Naive thymus-derived CD4-positive, alpha-beta T cell (primary cell): Measurements from ENCODE around the gene SHQ1. TPM values are rescaled to one million over a fixed set of nuclear protein-coding genes. Genes with fewer than 3 reads are reported as not detected.
A peak's percentile ranks its signal among the peaks of the same experiment; 100 is the strongest.
"Not testable (repeated sequence)": the region's sequence is repeated elsewhere in the genome, so short reads cannot be mapped to it uniquely, and the experiment has no call there.

ENCODE experiments used
- ATAC-seq: fragments of 150-1000 bp; cut with Tn5 transposase; 2 replicates; pipeline ENCODE4 v1.10.0; 2021; ENCODE audit warnings: mild to moderate bottlenecking, moderate library complexity
- CTCF ChIA-PET: fragments of 350-600 bp; sonication (Branson Sonifier 250); formaldehyde crosslinking; loops from one replicate; lab custom pipeline; 2021; ENCODE audit warnings: antibody characterized with exemption; lab: Charles Lee
- POLR2A ChIA-PET: fragments of 350-600 bp; sonication (Branson Sonifier 250); formaldehyde crosslinking; loops from one replicate; lab custom pipeline; 2021; ENCODE audit warnings: antibody characterized with exemption, inconsistent platforms; lab: Charles Lee
- DNase-seq, 9 donors: peaks; one replicate each; pipeline versions ENCODE4 v3.0.0 to v3.0.0-alpha.2; 2020 to 2022; ENCODE audit warnings: mixed read lengths in 1 of 9
- H3K27ac ChIP-seq: one replicate; pipeline ENCODE4 v1.7.0; 2013; ENCODE audit warnings: mild to moderate bottlenecking, low read depth, low read length, moderate library complexity
- H3K27me3 ChIP-seq, 2 donors: one replicate each; pipeline ENCODE4 v1.7.0; 2013; ENCODE audit warnings: low read length in 2 of 2, mild to moderate bottlenecking in 2 of 2, moderate library complexity in 2 of 2; ENCODE audit not compliant: control insufficient read depth in 2 of 2, insufficient read depth in 2 of 2
- H3K36me3 ChIP-seq, 3 experiments: 1 replicate in 2 of 3; 2 replicates in 1 of 3; pipeline ENCODE4 v1.7.0; 2013; ENCODE audit warnings: low read length in 3 of 3, mild to moderate bottlenecking in 3 of 3, moderate library complexity in 1 of 3; ENCODE audit not compliant: insufficient read depth in 3 of 3, control insufficient read depth in 2 of 3
- H3K4me1 ChIP-seq, 2 donors: one replicate each; pipeline ENCODE4 v1.7.0; 2013; ENCODE audit warnings: low read length in 2 of 2, mild to moderate bottlenecking in 2 of 2, moderate library complexity in 1 of 2; ENCODE audit not compliant: control insufficient read depth in 2 of 2, insufficient read depth in 2 of 2
- H3K4me3 ChIP-seq: 2 replicates; pipeline ENCODE4 v1.7.0; 2013; ENCODE audit warnings: mild to moderate bottlenecking, low read length
- H3K9me3 ChIP-seq, 3 experiments: 1 replicate in 2 of 3; 2 replicates in 1 of 3; pipeline ENCODE4 v1.7.0; 2013; ENCODE audit warnings: low read length in 3 of 3; ENCODE audit not compliant: control insufficient read depth in 2 of 3
- H3K27ac Mint-ChIP-seq, 9 donors: one replicate each; pipeline ENCODE4 v1.8.0; 2020 to 2022; ENCODE audit warnings: mixed read lengths in 9 of 9, mild to moderate bottlenecking in 8 of 9, moderate library complexity in 5 of 9, inconsistent platforms in 2 of 9
- H3K27me3 Mint-ChIP-seq, 5 donors: one replicate each; pipeline ENCODE4 v1.8.0; 2021 to 2022; ENCODE audit warnings: mixed read lengths in 5 of 5, mild to moderate bottlenecking in 1 of 5
- H3K36me3 Mint-ChIP-seq, 5 donors: one replicate each; pipeline ENCODE4 v1.8.0; 2020 to 2022; ENCODE audit warnings: mixed read lengths in 5 of 5, mild to moderate bottlenecking in 3 of 5, inconsistent platforms in 1 of 5
- H3K4me1 Mint-ChIP-seq, 7 donors: one replicate each; pipeline ENCODE4 v1.8.0; 2020 to 2022; ENCODE audit warnings: mixed read lengths in 7 of 7, mild to moderate bottlenecking in 3 of 7, inconsistent platforms in 1 of 7
- H3K4me3 Mint-ChIP-seq, 10 donors: one replicate each; pipeline ENCODE4 v1.8.0; 2020 to 2022; ENCODE audit warnings: mild to moderate bottlenecking in 10 of 10, mixed read lengths in 10 of 10, moderate library complexity in 6 of 10, inconsistent platforms in 2 of 10
- H3K9me3 Mint-ChIP-seq, 11 donors: one replicate each; pipeline ENCODE4 v1.8.0; 2020 to 2022; ENCODE audit warnings: mixed read lengths in 11 of 11, mild to moderate bottlenecking in 4 of 11, inconsistent platforms in 1 of 11, moderate library complexity in 1 of 11
- intact Hi-C, 2 donors: fragments of 100-400 bp; cut with micrococcal nuclease; formaldehyde crosslinking; loops; one replicate each; pipeline ENCODE4 v1.15.1; 2023
- polyA plus RNA-seq, 2 donors: library from polyadenylated mRNA; unstranded; fragments of 300-500 nt; fragmentation: Illumina TruSeq; gene quantifications; one replicate each; pipeline ENCODE4 v1.2.3, GENCODE V29; 2021
- total RNA-seq, 6 experiments: library from RNA in 5 of 6; stranded (reverse) in 5 of 6; gene quantifications; 1 replicate in 5 of 6; 2 replicates in 1 of 6; pipeline ENCODE4 v1.2.3 and lab custom pipeline; 2021 to 2026

Gene SHQ1
- total and polyA plus RNA-seq, 7 experiments from 2014 or later: 14.1 to 34.3 (median 24.5) TPM

DNA sequence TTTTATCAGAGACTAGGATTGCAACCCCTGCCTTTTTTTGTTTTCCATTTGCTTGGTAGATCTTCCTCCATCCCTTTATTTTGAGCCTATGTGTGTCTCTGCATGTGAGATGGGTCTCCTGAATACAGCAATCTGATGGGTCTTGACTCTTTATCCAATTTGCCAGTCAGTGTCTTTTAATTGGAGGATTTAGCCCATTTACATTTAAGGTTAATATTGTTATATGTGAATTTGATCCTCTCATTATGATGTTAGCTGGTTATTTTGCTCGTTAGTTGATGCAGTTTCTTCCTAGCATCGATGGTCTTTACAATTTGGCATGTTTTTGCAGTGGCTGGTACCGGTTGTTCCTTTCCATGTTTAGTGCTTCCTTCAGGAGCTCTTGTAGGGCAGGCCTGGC is 134.1 kb downstream of the SHQ1 start:
- H3K27me3 Mint-ChIP-seq, H3K27me3 ChIP-seq, POLR2A ChIA-PET, DNase-seq, H3K4me1 Mint-ChIP-seq, H3K4me3 Mint-ChIP-seq, H3K36me3 ChIP-seq, H3K27ac Mint-ChIP-seq, H3K4me3 ChIP-seq, H3K9me3 ChIP-seq, H3K4me1 ChIP-seq, ATAC-seq, intact Hi-C loops, H3K27ac ChIP-seq, CTCF ChIA-PET: not testable (repeated sequence)
- Mint-ChIP-seq H3K9me3 (peaks cover 0 to 33% (median 15%) of the 10 kb centered on the region in 11 donors), H3K36me3 (peaks cover 0 to 15% (median 4%) of the 10 kb centered on the region in 5 donors)

DNA sequence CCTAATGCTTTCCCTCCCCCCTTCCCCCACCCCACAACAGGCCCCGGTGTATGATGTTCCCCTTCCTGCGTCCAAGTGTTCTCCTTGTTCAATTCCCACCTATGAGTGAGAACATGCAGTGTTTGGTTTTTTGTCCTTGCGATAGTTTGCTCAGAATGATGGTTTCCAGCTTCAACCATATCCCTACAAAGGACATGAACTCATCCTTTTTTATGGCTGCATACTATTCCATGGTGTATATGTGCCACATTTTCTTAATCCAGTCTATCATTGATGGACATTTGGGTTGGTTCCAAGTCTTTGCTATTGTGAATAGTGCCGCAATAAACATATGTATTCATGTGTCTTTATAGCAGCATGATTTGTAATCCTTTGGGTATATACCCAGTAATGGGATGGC is 137.8 kb downstream of the SHQ1 start:
- peaks cover 0 to 22% (median 9%) of the 10 kb centered on the region in 11 donors for H3K9me3 Mint-ChIP-seq
- H3K4me3 Mint-ChIP-seq, H3K4me3 ChIP-seq, H3K4me1 ChIP-seq, H3K9me3 ChIP-seq, H3K27ac Mint-ChIP-seq, DNase-seq, H3K36me3 Mint-ChIP-seq, H3K27ac ChIP-seq, H3K27me3 ChIP-seq, H3K36me3 ChIP-seq, ATAC-seq, H3K27me3 Mint-ChIP-seq, H3K4me1 Mint-ChIP-seq, intact Hi-C loops: not testable (repeated sequence)
- ChIA-PET CTCF (interaction anchor here (0.6 kb wide), 1 partner anchor 14 kb away, joined by 3 read pairs; no protein-coding TSS in a partner anchor), POLR2A (interaction anchor here (1.1 kb wide), 1 partner anchor 29 kb away, joined by 3 read pairs; no protein-coding TSS in a partner anchor)

DNA sequence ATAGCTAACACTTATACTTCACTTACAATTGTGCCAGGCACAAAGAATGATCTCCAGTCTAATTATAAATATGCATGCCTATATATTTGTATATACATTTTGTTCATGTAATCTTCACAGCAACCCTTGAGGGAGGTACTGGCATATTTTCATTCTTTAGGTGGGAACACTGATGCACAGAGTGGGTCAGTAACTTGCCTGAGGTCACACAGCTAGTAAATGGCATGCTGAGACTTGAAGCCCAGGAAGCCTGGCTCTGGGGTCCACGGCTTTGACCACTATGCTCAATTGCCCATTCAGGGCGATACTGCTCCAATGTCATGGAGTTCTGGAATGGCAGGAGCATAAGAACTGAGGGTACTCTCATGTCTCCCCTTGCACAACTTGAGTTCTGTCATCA is 139.8 kb downstream of the SHQ1 start:
- no peaks in the 10 kb centered on the region for H3K27me3 ChIP-seq
- ChIA-PET CTCF (no interaction called here), POLR2A (no interaction called here)
- H3K4me3 ChIP-seq: no peak overlapping the region
- H3K9me3 ChIP-seq: no peaks in the 10 kb centered on the region
- ATAC-seq (no peak), DNase-seq (no peak)
- H3K4me1 ChIP-seq: no peaks in the 10 kb centered on the region
- Mint-ChIP-seq H3K36me3 (peaks cover 0 to 2% (median 0%) of the 10 kb centered on the region in 5 donors), H3K9me3 (peaks cover 0 to 11% (median 0%) of the 10 kb centered on the region in 11 donors), H3K4me1 (no peaks in the 10 kb centered on the region), H3K27ac (no peak overlapping the region), H3K27me3 (peaks cover 0 to 3% (median 0%) of the 10 kb centered on the region in 5 donors), H3K4me3 (no peak overlapping the region)
- no peaks in the 10 kb centered on the region for H3K36me3 ChIP-seq
- intact Hi-C loops: no loop called here
- no peak overlapping the region for H3K27ac ChIP-seq

DNA sequence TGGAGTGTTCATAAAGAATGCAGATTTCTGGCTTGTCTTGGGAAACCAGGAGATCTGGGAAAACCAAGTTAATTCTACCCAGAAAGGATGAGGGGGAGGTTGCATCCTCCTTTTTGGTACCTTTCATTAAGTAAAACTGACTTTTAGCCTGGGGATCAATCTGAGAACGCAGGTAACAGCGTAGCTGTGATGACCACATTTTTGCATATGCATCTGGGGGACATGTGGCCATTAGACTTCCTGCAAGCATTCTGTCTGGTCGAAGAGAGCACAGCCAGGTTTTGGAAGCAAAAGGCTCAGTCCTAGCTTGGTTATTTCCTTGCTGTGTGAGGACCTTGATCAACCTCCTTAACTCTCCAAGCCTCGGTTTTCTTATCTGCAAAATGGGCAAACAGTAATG is 145.2 kb downstream of the SHQ1 start:
- intact Hi-C loops: no loop called here
- CTCF ChIA-PET: no interaction called here
- no peaks in the 10 kb centered on the region for H3K9me3 Mint-ChIP-seq

DNA sequence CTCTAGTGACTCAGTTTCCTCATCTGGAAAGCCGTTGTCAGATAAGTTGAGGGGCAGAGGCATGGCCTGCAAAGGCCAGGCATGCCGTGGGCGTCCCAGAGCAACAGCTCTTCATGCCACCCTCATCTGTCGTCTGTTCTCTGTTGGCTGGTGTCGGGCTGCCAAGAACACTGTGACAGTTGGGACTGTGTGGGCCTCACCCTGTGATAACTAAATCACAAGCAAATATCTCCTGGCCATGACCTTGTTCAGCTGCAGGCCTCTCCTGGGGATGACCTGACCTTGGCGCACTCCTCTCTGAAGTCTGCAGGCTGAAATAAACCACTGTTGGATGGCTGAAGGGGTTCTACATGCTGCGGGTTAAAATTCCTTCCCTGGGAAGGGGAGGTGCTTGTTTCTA is 145.9 kb downstream of the SHQ1 start:
- peaks cover 0 to 6% (median 0%) of the 10 kb centered on the region in 7 donors for H3K4me1 Mint-ChIP-seq
- intact Hi-C loops: no loop called here
- CTCF ChIA-PET: no interaction called here

More for the DNA sequence above, 145.2 kb downstream of the SHQ1 start:
- POLR2A ChIA-PET: no interaction called here
- peaks cover 0 to 3% (median 0%) of the 10 kb centered on the region in 7 donors for H3K4me1 Mint-ChIP-seq
- H3K36me3 ChIP-seq: no peaks in the 10 kb centered on the region
- DNase-seq (no peak), ATAC-seq (no peak)
- H3K27ac Mint-ChIP-seq: peak overlapping the region in 1 of 9 donors; percentile 37
- no peak overlapping the region for H3K27ac ChIP-seq
- H3K27me3 ChIP-seq: no peaks in the 10 kb centered on the region
- no peaks in the 10 kb centered on the region for H3K4me1 ChIP-seq
- H3K36me3 Mint-ChIP-seq: no peaks in the 10 kb centered on the region
- no peak overlapping the region for H3K4me3 Mint-ChIP-seq
- H3K9me3 ChIP-seq: no peaks in the 10 kb centered on the region
- no peak overlapping the region for H3K4me3 ChIP-seq
- H3K27me3 Mint-ChIP-seq: peaks cover 0 to 8% (median 0%) of the 10 kb centered on the region in 5 donors

DNA sequence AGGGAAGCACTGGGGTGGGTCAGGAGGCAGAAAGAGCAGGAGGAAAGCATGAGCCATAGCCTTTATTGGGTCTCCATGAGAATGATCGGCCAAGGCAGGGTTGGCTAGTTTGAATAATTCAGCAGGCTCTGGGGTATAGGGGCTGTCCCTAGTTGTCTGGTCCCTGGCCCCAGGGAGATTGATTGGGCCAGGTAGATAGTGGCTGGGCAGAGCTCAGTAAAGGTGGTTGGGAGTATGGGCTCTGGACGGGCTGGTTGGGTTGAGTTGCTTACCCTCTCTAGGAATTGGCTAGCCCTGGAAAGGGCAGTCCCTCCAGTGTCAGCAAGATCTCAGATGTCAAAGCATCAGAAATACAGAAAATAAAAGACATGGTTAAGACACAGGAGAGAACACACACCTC is 148.1 kb downstream of the SHQ1 start:
- Histone ChIP-seq H3K27me3 (no peaks in the 10 kb centered on the region), H3K9me3 (no peaks in the 10 kb centered on the region), H3K4me3 (no peak overlapping the region), H3K4me1 (no peaks in the 10 kb centered on the region), H3K27ac (no peak overlapping the region), H3K36me3 (no peaks in the 10 kb centered on the region)
- peak overlapping the region in 1 of 9 donors; percentile 50 for H3K27ac Mint-ChIP-seq
- POLR2A ChIA-PET: no interaction called here
- intact Hi-C loops: no loop called here
- H3K9me3 Mint-ChIP-seq: no peaks in the 10 kb centered on the region
- peaks cover 0 to 8% (median 0%) of the 10 kb centered on the region in 5 donors for H3K27me3 Mint-ChIP-seq
- H3K4me1 Mint-ChIP-seq: peaks cover 0 to 6% (median 0%) of the 10 kb centered on the region in 7 donors
- DNase-seq (no peak), ATAC-seq (no peak)
- H3K4me3 Mint-ChIP-seq: no peak overlapping the region
- H3K36me3 Mint-ChIP-seq: no peaks in the 10 kb centered on the region
- CTCF ChIA-PET: no interaction called here

More for the DNA sequence above, 145.9 kb downstream of the SHQ1 start:
- H3K4me1 ChIP-seq: no peaks in the 10 kb centered on the region
- no peak overlapping the region for H3K27ac Mint-ChIP-seq
- H3K27me3 ChIP-seq: no peaks in the 10 kb centered on the region
- no peaks in the 10 kb centered on the region for H3K9me3 Mint-ChIP-seq
- H3K9me3 ChIP-seq: no peaks in the 10 kb centered on the region
- H3K36me3 ChIP-seq: no peaks in the 10 kb centered on the region
- peaks cover 0 to 8% (median 0%) of the 10 kb centered on the region in 5 donors for H3K27me3 Mint-ChIP-seq
- DNase-seq (no peak), ATAC-seq (no peak)
- H3K4me3 Mint-ChIP-seq: no peak overlapping the region
- H3K36me3 Mint-ChIP-seq: no peaks in the 10 kb centered on the region
- H3K4me3 ChIP-seq: no peak overlapping the region
- no peak overlapping the region for H3K27ac ChIP-seq
- POLR2A ChIA-PET: no interaction called here

DNA sequence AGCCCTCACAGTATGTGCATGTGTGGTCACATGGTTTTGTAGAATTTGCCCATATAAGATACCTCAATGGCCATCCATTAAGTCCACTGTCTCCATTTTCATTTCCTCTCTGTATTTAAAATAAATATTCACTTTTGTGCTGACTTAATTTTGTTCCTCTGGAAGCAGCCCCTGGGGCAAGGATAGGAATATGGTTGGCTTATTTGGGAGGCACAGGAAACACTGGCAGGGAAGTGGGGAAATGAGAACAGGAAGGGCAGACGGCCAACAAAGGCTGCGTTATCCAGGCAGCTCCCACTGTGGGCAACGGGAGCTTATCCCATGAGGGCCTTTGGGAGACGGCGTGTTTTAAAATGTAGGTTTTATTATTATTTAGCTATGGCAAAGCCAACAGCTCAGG is 148.6 kb downstream of the SHQ1 start:
- H3K9me3 ChIP-seq: no peaks in the 10 kb centered on the region
- Mint-ChIP-seq H3K4me1 (peaks cover 0 to 6% (median 0%) of the 10 kb centered on the region in 7 donors), H3K9me3 (no peaks in the 10 kb centered on the region), H3K27me3 (peaks cover 0 to 8% (median 0%) of the 10 kb centered on the region in 5 donors), H3K4me3 (no peak overlapping the region), H3K36me3 (no peaks in the 10 kb centered on the region), H3K27ac (peak overlapping the region in 2 of 9 donors; percentile 50 to 51)
- DNase-seq (no peak), ATAC-seq (no peak)
- no peaks in the 10 kb centered on the region for H3K36me3 ChIP-seq
- H3K4me1 ChIP-seq: no peaks in the 10 kb centered on the region
- H3K27me3 ChIP-seq: no peaks in the 10 kb centered on the region
- H3K27ac ChIP-seq: no peak overlapping the region
- ChIA-PET POLR2A (no interaction called here), CTCF (no interaction called here)
- no peak overlapping the region for H3K4me3 ChIP-seq
- intact Hi-C loops: no loop called here
